Measurements from ENCODE around the gene NAA20.

Gene NAA20

DNA sequence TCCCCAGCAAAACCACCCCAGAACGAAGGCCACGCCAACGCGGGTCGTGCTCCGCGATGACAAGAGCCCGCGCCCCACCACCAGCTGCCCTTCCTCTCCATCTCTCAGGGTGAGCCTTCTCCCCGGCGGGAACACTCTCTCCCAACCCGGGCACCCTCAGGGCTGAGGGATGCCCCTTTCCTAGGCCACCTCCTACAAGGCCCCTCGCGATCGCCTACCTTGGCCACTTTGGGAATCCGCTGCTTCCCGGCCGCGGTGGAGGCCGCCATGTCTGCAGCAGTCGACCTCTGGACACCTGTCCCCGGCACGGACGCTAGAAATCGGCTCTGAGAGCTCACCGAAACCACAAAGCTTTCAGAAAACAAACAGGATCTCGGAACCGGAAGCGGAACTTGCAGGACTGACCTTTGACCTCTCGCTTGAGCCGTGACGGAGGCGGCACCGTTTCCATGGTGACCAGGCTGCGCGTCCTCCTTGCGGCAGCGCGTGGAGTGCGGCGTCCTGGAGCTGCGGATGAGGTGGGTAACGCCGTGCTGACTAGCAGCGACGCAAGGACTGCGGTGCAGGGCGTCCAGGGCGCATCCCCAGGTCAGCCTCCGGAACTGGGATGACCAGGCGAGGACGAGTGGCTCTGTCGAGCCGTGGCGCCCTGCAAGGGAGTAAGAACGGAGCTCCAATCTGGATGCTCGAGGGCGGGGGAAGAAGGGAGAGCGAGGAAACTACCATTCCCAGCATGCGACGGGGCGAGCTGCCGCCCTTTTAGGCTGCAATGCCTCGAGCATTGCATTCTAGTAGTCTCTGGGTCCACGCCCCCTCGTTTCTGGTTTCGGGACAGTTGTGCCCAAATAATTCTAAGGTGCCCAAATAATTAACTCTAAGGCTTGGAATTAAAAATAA, 35.2 kb downstream of the NAA20 start, which contains the start of the genes CFAP61 and CRNKL1:
Gene CFAP61 (plus strand): TSS at position 459 of the 897 bp plus-strand sequence. CDS start 4,122 bp downstream, outside the sequence.
Gene CRNKL1 (minus strand): TSS at position 393 of the 897 bp plus-strand sequence. CDS start 124 bp downstream, at position 269.
- Mint-ChIP-seq H3K4me3 (peak within 1 kb of the TSS; percentile 96), H3K4me1 (ENCODE audit: low read depth) (peaks cover 9% of the 10 kb centered on the region), H3K27ac (peak within 1 kb of the TSS; percentile 95), H3K36me3 (ENCODE audit: low read depth) (peaks cover 26% of the 10 kb centered on the region), H3K27me3 (ENCODE audit: low read depth) (no peaks in the 10 kb centered on the region), H3K9me3 (no peaks in the 10 kb centered on the region)
- peak; percentile 96 for DNase-seq (ENCODE audit: low spot score)

GRCh38 chr20:20060234-20060998, 43.3 kb downstream of the NAA20 start:
- no peaks in the 10 kb centered on the region for H3K36me3 Mint-ChIP-seq (ENCODE audit: low read depth)
- H3K4me1 Mint-ChIP-seq (ENCODE audit: low read depth) = no peaks in the 10 kb centered on the region
- H3K4me3 Mint-ChIP-seq = no peak overlapping the region
- DNase-seq (ENCODE audit: low spot score) = no peak
- no peak overlapping the region for H3K27ac Mint-ChIP-seq
- H3K27me3 Mint-ChIP-seq (ENCODE audit: low read depth) = peaks cover 15% of the 10 kb centered on the region
- H3K9me3 Mint-ChIP-seq = no peaks in the 10 kb centered on the region

- DNase-seq (ENCODE audit: low spot score) = no peak
- no peaks in the 10 kb centered on the region for H3K4me1 Mint-ChIP-seq (ENCODE audit: low read depth)
- H3K4me3 Mint-ChIP-seq = no peak overlapping the region
- no peaks in the 10 kb centered on the region for H3K9me3 Mint-ChIP-seq
- no peaks in the 10 kb centered on the region for H3K36me3 Mint-ChIP-seq (ENCODE audit: low read depth)
- H3K27me3 Mint-ChIP-seq (ENCODE audit: low read depth) = peaks cover 19% of the 10 kb centered on the region
- no peak overlapping the region for H3K27ac Mint-ChIP-seq
Measured at GRCh38 chr20:20063941-20064702, 47.0 kb downstream of the NAA20 start.

GRCh38 chr20:20065361-20065760, 48.2 kb downstream of the NAA20 start:
- DNase-seq (ENCODE audit: low spot score) = no peak
- no peak overlapping the region for H3K27ac Mint-ChIP-seq
- no peak overlapping the region for H3K4me3 Mint-ChIP-seq
- H3K4me1 Mint-ChIP-seq (ENCODE audit: low read depth) = no peaks in the 10 kb centered on the region
- no peaks in the 10 kb centered on the region for H3K36me3 Mint-ChIP-seq (ENCODE audit: low read depth)
- peaks cover 22% of the 10 kb centered on the region for H3K27me3 Mint-ChIP-seq (ENCODE audit: low read depth)
- H3K9me3 Mint-ChIP-seq = no peaks in the 10 kb centered on the region

- peaks cover 2% of the 10 kb centered on the region for H3K27me3 Mint-ChIP-seq (ENCODE audit: low read depth)
- H3K9me3 Mint-ChIP-seq = no peaks in the 10 kb centered on the region
- no peaks in the 10 kb centered on the region for H3K36me3 Mint-ChIP-seq (ENCODE audit: low read depth)
- DNase-seq (ENCODE audit: low spot score) = no peak
- no peak overlapping the region for H3K4me3 Mint-ChIP-seq
- H3K4me1 Mint-ChIP-seq (ENCODE audit: low read depth) = no peaks in the 10 kb centered on the region
- H3K27ac Mint-ChIP-seq = no peak overlapping the region
Measured at GRCh38 chr20:20070871-20071726, 53.9 kb downstream of the NAA20 start.

DNA sequence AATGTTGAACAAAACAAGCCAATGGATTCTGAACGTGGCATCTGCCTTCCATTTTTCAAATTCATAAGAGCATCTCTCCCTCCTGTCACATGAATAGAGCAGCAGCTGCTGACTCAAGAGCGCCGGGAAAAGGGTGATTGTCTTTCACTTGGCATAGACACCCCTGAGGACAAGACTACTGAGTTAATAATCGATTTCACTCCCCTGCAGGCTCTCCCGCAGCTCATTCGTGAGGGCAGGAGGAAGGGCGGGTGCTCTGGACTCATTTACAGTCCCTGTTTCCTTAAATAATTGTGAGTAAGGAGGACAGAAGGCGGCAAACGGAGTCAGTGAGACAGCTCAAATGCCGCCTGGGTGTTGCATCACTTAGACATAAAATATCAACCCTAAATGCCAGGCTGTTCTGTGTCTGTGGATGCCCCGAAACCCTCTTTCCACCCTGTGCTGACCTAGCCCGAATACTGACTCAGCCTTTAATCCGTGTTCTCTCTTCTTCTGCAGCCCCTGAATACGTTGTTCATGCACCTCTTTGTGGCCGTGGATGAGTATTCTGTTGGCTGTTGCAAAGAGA, 56.7 kb downstream of the NAA20 start:
- Mint-ChIP-seq H3K36me3 (ENCODE audit: low read depth) (no peaks in the 10 kb centered on the region), H3K4me3 (no peak overlapping the region), H3K27me3 (ENCODE audit: low read depth) (peaks cover 13% of the 10 kb centered on the region), H3K9me3 (no peaks in the 10 kb centered on the region), H3K4me1 (ENCODE audit: low read depth) (no peaks in the 10 kb centered on the region), H3K27ac (no peak overlapping the region)
- DNase-seq (ENCODE audit: low spot score) = no peak

- Mint-ChIP-seq H3K36me3 (ENCODE audit: low read depth) (no peaks in the 10 kb centered on the region), H3K27me3 (ENCODE audit: low read depth) (peaks cover 15% of the 10 kb centered on the region), H3K4me3 (no peak overlapping the region), H3K9me3 (no peaks in the 10 kb centered on the region), H3K27ac (no peak overlapping the region), H3K4me1 (ENCODE audit: low read depth) (no peaks in the 10 kb centered on the region)
- no peak for DNase-seq (ENCODE audit: low spot score)
Measured at GRCh38 chr20:20075032-20075431, 57.9 kb downstream of the NAA20 start.

DNA sequence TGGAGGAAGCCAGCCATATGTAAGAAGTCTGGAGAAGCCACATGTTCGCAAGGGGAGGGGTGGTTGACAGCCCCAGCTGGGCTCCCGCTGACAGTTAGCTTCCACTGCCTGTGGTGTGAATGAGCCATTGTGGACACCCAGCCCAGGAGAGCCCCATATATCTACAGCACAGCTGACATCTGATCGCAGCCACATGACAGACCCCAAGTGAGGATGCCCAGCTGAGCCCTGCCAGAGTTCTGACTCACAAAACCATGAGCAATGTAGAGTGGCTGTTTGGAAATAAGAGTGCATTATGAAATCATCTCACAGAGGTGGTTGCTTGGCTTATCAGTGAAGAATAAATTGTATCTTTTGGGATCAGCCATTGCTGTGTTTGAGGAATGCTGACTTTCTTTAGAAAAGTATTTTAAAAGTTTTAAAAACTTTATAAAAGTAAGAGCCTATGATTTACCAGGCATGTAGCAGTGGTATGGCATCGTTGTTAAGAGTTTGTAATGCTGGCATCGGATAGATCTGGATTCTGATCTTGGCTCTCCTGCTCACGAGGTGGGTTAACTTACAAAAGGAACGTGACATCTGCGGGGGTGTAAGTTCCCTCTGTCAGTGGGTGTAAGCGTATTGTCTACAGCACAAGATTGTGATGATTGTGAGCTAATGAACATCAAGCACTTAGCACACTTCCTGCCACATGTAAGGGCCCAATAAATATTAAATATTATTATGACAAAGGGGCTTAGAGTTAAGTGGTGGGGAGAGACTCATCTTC, 59.3 kb downstream of the NAA20 start:
- no peaks in the 10 kb centered on the region for H3K36me3 Mint-ChIP-seq (ENCODE audit: low read depth)
- H3K4me3 Mint-ChIP-seq = no peak overlapping the region
- H3K9me3 Mint-ChIP-seq = no peaks in the 10 kb centered on the region
- no peak for DNase-seq (ENCODE audit: low spot score)
- no peaks in the 10 kb centered on the region for H3K4me1 Mint-ChIP-seq (ENCODE audit: low read depth)
- no peak overlapping the region for H3K27ac Mint-ChIP-seq
- peaks cover 17% of the 10 kb centered on the region for H3K27me3 Mint-ChIP-seq (ENCODE audit: low read depth)

GRCh38 chr20:20078041-20078440, 60.9 kb downstream of the NAA20 start:
- no peak overlapping the region for H3K27ac Mint-ChIP-seq
- H3K4me1 Mint-ChIP-seq (ENCODE audit: low read depth) = no peaks in the 10 kb centered on the region
- no peaks in the 10 kb centered on the region for H3K9me3 Mint-ChIP-seq
- H3K27me3 Mint-ChIP-seq (ENCODE audit: low read depth) = peaks cover 20% of the 10 kb centered on the region
- DNase-seq (ENCODE audit: low spot score) = no peak
- H3K4me3 Mint-ChIP-seq = no peak overlapping the region
- no peaks in the 10 kb centered on the region for H3K36me3 Mint-ChIP-seq (ENCODE audit: low read depth)

- peaks cover 4% of the 10 kb centered on the region for H3K4me1 Mint-ChIP-seq (ENCODE audit: low read depth)
- no peak overlapping the region for H3K27ac Mint-ChIP-seq
- no peaks in the 10 kb centered on the region for H3K9me3 Mint-ChIP-seq
- peaks cover 20% of the 10 kb centered on the region for H3K27me3 Mint-ChIP-seq (ENCODE audit: low read depth)
- no peak overlapping the region for H3K4me3 Mint-ChIP-seq
- no peaks in the 10 kb centered on the region for H3K36me3 Mint-ChIP-seq (ENCODE audit: low read depth)
- no peak for DNase-seq (ENCODE audit: low spot score)
Measured at GRCh38 chr20:20079102-20079784, 62.1 kb downstream of the NAA20 start.
